Colonic mucosa (tissue), 4 donors: ENCODE data around the gene RDH12. TPM values are rescaled to one million over a fixed set of nuclear protein-coding genes. Genes with fewer than 3 reads are reported as not detected.
"Not testable (repeated sequence)": the region's sequence is repeated elsewhere in the genome, so short reads cannot be mapped to it uniquely, and the experiment has no call there.

ENCODE experiments used
- DNase-seq: peaks from one replicate; pipeline ENCODE4 v3.0.0-alpha.2; 2020
- H3K27ac ChIP-seq: fragments of 200-600 bp; one replicate; pipeline ENCODE4 v1.8.0; 2021
- H3K27me3 ChIP-seq: fragments of 200-600 bp; one replicate; pipeline ENCODE4 v1.8.0; 2021
- H3K36me3 ChIP-seq: fragments of 200-600 bp; one replicate; pipeline ENCODE4 v1.8.0; 2021
- H3K4me1 ChIP-seq: fragments of 200-600 bp; one replicate; pipeline ENCODE4 v1.8.0; 2021; ENCODE audit warnings: mild to moderate bottlenecking
- H3K4me3 ChIP-seq: fragments of 200-600 bp; one replicate; pipeline ENCODE4 v1.8.0; 2021
- H3K9ac ChIP-seq, 2 donors: one replicate each; pipeline ENCODE4 v1.7.0; 2013; ENCODE audit warnings: control low read depth in 2 of 2, low read depth in 2 of 2, low read length in 2 of 2
- H3K9me3 ChIP-seq: fragments of 200-600 bp; one replicate; pipeline ENCODE4 v1.8.0; 2021
- intact Hi-C: fragments of 100-400 bp; cut with DNase I; formaldehyde crosslinking; loops from one replicate; pipeline ENCODE4 v1.14.1; 2022
- total RNA-seq, 2 donors: library from RNA; stranded (reverse); fragmentation: NEBNext Ultra II Directional in 1 of 2; extraction: Animal tissue kit (Norgen Biotek cat#: 25700) in 1 of 2; gene quantifications; one replicate each; pipeline ENCODE4 v1.2.1, GENCODE V29; 2021
- TF ChIP-seq, protein P1 (sequence below): fragments of 200-600 bp; IDR thresholded peaks from one replicate; pipeline ENCODE4 v1.8.0; 2022; ENCODE audit warnings: antibody characterized with exemption, mild to moderate bottlenecking
- donor health status: healthy.
- donor health status: DM: no; HTN: no; CAD: no.
- donor health status: DM: no; HTN: no; CAD: no.

Gene RDH12
- total RNA-seq, 2 donors from 2014 or later: not detected

DNA sequence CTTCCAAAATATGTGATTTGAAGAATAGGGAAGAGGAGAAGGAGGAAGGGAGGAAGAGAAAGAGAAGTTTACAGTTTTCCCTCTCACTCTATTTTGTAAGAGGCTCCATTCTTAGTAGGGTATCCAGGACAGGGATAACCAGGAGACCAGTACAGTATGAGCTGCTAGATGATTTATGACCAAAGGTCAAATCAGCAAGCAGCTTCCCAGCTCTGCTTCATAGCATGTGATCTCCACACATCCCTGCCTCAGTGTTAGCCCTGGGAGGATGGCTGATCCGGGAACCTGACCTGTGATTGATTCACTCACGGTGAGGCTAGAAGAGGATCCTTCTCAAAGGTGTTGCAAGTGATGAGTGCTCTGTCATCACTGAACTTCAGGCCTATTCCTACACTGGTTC, 16.6 kb downstream of the RDH12 start:
- DNase-seq: no peak
- Histone ChIP-seq H3K4me1 (no peaks in the 10 kb centered on the region), H3K9me3 (no peaks in the 10 kb centered on the region), H3K27me3 (peaks cover 4% of the 10 kb centered on the region), H3K9ac (no peak overlapping the region), H3K27ac (no peak overlapping the region), H3K4me3 (no peak overlapping the region), H3K36me3 (no peaks in the 10 kb centered on the region)
- intact Hi-C loops: no loop called here
- TF ChIP-seq, protein P1, sequence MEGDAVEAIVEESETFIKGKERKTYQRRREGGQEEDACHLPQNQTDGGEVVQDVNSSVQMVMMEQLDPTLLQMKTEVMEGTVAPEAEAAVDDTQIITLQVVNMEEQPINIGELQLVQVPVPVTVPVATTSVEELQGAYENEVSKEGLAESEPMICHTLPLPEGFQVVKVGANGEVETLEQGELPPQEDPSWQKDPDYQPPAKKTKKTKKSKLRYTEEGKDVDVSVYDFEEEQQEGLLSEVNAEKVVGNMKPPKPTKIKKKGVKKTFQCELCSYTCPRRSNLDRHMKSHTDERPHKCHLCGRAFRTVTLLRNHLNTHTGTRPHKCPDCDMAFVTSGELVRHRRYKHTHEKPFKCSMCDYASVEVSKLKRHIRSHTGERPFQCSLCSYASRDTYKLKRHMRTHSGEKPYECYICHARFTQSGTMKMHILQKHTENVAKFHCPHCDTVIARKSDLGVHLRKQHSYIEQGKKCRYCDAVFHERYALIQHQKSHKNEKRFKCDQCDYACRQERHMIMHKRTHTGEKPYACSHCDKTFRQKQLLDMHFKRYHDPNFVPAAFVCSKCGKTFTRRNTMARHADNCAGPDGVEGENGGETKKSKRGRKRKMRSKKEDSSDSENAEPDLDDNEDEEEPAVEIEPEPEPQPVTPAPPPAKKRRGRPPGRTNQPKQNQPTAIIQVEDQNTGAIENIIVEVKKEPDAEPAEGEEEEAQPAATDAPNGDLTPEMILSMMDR: no peak

DNA sequence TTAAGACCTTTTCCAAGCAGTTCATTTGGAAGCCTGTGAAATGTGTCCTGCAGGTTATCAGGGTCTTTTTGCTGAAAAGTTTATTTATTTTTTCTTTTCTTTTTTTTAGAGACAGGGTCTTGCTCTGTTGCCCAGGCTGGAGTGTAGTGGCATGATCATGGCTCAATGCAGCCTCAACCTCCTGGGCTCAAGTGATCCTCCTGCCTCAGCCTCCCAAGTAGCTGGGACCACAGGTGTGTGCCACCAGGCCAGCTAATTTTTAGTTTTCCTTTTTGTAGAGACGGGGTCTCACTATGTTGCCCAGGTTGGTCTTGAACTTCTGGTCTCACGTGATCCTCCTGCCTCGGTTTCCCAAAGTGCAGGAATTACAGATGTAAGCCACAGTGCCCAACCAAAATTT, 17.7 kb downstream of the RDH12 start:
- H3K4me1 ChIP-seq, H3K27me3 ChIP-seq, H3K36me3 ChIP-seq, H3K27ac ChIP-seq, H3K9ac ChIP-seq, H3K9me3 ChIP-seq, DNase-seq, intact Hi-C loops, H3K4me3 ChIP-seq: not testable (repeated sequence)

DNA sequence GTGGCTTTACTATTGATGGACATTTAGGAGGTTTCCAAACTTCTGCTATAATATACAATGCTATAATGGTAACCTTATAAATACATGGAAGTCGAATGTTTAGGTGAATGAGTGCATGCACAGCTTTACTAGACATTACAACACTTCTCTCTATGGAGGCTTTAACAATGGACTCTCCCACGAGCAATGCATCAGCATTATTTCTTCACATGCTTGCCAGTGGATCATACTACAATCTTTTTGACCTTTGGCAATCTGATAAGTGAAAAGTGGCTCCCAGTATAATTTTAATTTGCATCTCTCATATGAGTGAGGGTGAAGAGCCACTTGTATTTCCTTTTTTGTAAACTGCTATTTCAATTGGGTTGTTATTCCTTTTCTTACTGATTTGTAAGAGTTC, 18.2 kb downstream of the RDH12 start:
- H3K36me3 ChIP-seq: no peaks in the 10 kb centered on the region
- H3K27ac ChIP-seq: no peak overlapping the region
- H3K9me3 ChIP-seq: no peaks in the 10 kb centered on the region
- no peak for DNase-seq
- no peaks in the 10 kb centered on the region for H3K4me1 ChIP-seq
- intact Hi-C loops: no loop called here
- no peak overlapping the region for H3K9ac ChIP-seq
- H3K27me3 ChIP-seq: peaks cover 4% of the 10 kb centered on the region
- TF ChIP-seq, protein P1: no peak
- no peak overlapping the region for H3K4me3 ChIP-seq

DNA sequence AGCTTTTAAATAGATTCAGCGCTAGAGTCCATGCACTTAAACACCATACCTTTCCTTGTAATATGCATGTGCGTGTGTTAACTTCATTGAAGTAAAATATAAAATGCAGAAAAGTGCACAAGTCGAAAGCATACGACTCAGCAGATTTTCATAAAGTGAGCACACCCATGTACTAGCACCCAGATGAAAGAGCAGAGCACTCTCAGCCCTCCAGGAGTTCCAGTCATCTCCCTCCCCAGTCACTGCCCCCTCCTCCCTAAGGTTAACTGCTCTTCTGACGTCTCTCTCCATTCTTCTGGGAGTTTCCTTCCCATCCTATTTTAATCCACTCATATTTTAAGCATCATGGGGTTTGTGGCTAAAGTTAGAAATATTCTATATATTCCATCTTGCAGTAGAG, 20.2 kb downstream of the RDH12 start:
- no peaks in the 10 kb centered on the region for H3K4me1 ChIP-seq
- no peaks in the 10 kb centered on the region for H3K36me3 ChIP-seq
- intact Hi-C loops: no loop called here
- TF ChIP-seq, protein P1: no peak
- no peak overlapping the region for H3K27ac ChIP-seq
- H3K9ac ChIP-seq: no peak overlapping the region
- DNase-seq: no peak
- H3K27me3 ChIP-seq: peaks cover 4% of the 10 kb centered on the region
- H3K9me3 ChIP-seq: no peaks in the 10 kb centered on the region
- H3K4me3 ChIP-seq: no peak overlapping the region

DNA sequence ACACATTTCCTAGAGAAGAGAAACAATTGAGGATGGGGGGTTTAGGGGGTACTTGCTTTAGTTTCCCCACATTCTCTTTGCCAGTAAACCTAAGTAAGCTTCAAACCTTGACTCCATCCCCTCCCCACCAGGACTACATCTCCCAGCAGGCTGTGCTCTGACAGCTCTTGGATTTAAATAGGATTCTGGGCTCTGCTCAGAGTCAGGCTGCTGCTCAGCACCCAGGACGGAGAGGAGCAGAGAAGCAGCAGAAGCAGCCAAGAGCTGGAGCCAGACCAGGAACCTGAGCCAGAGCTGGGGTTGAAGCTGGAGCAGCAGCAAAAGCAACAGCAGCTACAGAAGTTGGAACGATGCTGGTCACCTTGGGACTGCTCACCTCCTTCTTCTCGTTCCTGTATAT, 20.6 kb downstream of the RDH12 start:
- no peaks in the 10 kb centered on the region for H3K36me3 ChIP-seq
- no peak overlapping the region for H3K4me3 ChIP-seq
- DNase-seq: no peak
- intact Hi-C loops: no loop called here
- H3K9me3 ChIP-seq: no peaks in the 10 kb centered on the region
- no peaks in the 10 kb centered on the region for H3K4me1 ChIP-seq
- peaks cover 4% of the 10 kb centered on the region for H3K27me3 ChIP-seq
- TF ChIP-seq, protein P1: no peak
- H3K27ac ChIP-seq: no peak overlapping the region
- H3K9ac ChIP-seq: no peak overlapping the region

DNA sequence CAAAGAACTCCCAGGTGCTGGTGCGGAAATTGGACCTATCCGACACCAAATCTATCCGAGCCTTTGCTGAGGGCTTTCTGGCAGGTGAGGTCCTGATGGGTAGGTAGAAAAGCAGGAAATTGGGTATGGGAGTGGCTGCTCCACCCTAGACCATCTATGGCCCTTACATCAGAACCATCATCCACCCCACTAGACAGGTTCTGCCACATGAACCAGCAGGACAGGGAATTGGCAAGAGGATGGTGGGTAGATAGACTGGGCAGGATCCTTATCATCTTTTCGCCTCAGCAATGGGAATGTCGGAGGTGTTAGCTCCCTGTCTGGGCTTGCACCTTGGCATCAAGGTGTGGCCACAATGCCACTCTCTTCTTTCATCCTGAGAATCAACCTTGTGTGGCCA, 23.5 kb downstream of the RDH12 start:
- DNase-seq: no peak
- Histone ChIP-seq H3K9me3 (no peaks in the 10 kb centered on the region), H3K27me3 (peaks cover 4% of the 10 kb centered on the region), H3K4me3 (no peak overlapping the region), H3K9ac (no peak overlapping the region), H3K36me3 (no peaks in the 10 kb centered on the region), H3K4me1 (no peaks in the 10 kb centered on the region), H3K27ac (no peak overlapping the region)
- TF ChIP-seq, protein P1: no peak
- intact Hi-C loops: no loop called here
